C4-2B (cell line): ENCODE data around the gene ADGRV1.

Experiments used
- ZFX ChIP-seq: fragments of 450-650 bp; IDR thresholded peaks from 2 replicates; pipeline ENCODE4 v1.6.1; 2017
- TF ChIP-seq, protein P1 (sequence below): fragments of 450-650 bp; conservative IDR thresholded peaks from 2 replicates; pipeline ENCODE4 v1.5.1; 2017; ENCODE audit warnings: mild to moderate bottlenecking

GRCh38 chr5:90562341-90562740 lies 3.7 kb downstream of the ADGRV1 start:
- TF ChIP-seq, protein P1, sequence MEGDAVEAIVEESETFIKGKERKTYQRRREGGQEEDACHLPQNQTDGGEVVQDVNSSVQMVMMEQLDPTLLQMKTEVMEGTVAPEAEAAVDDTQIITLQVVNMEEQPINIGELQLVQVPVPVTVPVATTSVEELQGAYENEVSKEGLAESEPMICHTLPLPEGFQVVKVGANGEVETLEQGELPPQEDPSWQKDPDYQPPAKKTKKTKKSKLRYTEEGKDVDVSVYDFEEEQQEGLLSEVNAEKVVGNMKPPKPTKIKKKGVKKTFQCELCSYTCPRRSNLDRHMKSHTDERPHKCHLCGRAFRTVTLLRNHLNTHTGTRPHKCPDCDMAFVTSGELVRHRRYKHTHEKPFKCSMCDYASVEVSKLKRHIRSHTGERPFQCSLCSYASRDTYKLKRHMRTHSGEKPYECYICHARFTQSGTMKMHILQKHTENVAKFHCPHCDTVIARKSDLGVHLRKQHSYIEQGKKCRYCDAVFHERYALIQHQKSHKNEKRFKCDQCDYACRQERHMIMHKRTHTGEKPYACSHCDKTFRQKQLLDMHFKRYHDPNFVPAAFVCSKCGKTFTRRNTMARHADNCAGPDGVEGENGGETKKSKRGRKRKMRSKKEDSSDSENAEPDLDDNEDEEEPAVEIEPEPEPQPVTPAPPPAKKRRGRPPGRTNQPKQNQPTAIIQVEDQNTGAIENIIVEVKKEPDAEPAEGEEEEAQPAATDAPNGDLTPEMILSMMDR: no peak
- TF ChIP-seq ZFX: no peak
